GM19372 (cell line): Measurements from ENCODE around the gene DHX32.

Source experiments
- ATAC-seq: cut with Tn5 transposase; IDR thresholded peaks from one replicate; pipeline ENCODE4 v1.9.1; 2021; ENCODE audit warnings: mild to moderate bottlenecking, low read depth, moderate library complexity; ENCODE audit not compliant: unreplicated experiment

The DHX32 gene

GRCh38 chr10:125850766-125851731 lies 30.0 kb downstream of the DHX32 start:
- ATAC-seq = no peak

- ATAC-seq = no peak
These were observed 31.6 kb downstream of the DHX32 start for GRCh38 chr10:125849448-125849847.

GRCh38 chr10:125848857-125849256 lies 32.2 kb downstream of the DHX32 start:
- no peak for ATAC-seq

GRCh38 chr10:125848371-125848770 lies 32.7 kb downstream of the DHX32 start:
- no peak for ATAC-seq

- ATAC-seq = no peak
These were observed 34.2 kb downstream of the DHX32 start for GRCh38 chr10:125846894-125847293.

GRCh38 chr10:125845617-125846016 lies 35.5 kb downstream of the DHX32 start:
- no peak for ATAC-seq

- ATAC-seq = no peak
These were observed 36.3 kb downstream of the DHX32 start for GRCh38 chr10:125844751-125845221.

- no peak for ATAC-seq
These were observed 37.3 kb downstream of the DHX32 start for GRCh38 chr10:125843603-125844329.

GRCh38 chr10:125840955-125841354 lies 40.1 kb downstream of the DHX32 start:
- no peak for ATAC-seq

GRCh38 chr10:125840406-125840805 lies 40.7 kb downstream of the DHX32 start:
- no peak for ATAC-seq

GRCh38 chr10:125838802-125839575 lies 42.1 kb downstream of the DHX32 start:
- ATAC-seq = no peak

- no peak for ATAC-seq
These were observed 44.3 kb downstream of the DHX32 start for GRCh38 chr10:125836746-125837145.

- no peak for ATAC-seq
These were observed 52.8 kb downstream of the DHX32 start for GRCh38 chr10:125828311-125828710.

GRCh38 chr10:125827133-125827532 lies 54.0 kb downstream of the DHX32 start:
- no peak for ATAC-seq

GRCh38 chr10:125824736-125825135 lies 56.4 kb downstream of the DHX32 start:
- ATAC-seq = no peak

- ATAC-seq = no peak
These were observed 57.3 kb downstream of the DHX32 start for GRCh38 chr10:125823663-125824251.

- peak; percentile 65 for ATAC-seq
These were observed 58.0 kb downstream of the DHX32 start, which contains the start of the genes BCCIP and UROS for GRCh38 chr10:125822878-125823662. Gene BCCIP (plus strand): TSS chr10:125823546. CDS start chr10:125823558, 12 bp downstream. Gene UROS (minus strand): TSS chr10:125823258. CDS start chr10:125816499, 6,759 bp downstream.

GRCh38 chr10:125820701-125821100 lies 60.4 kb downstream of the DHX32 start:
- ATAC-seq = peak; percentile 54

- ATAC-seq = no peak
These were observed 63.6 kb downstream of the DHX32 start for GRCh38 chr10:125817337-125817946.
